Heart right ventricle (tissue), 16 donors: Measurements from ENCODE around the gene SLC6A6. TPM values are rescaled to one million over a fixed set of nuclear protein-coding genes. Genes with fewer than 3 reads are reported as not detected.

Experiments used
- ATAC-seq, 8 donors: fragments of 200-7000 bp; cut with Tn5 transposase; one replicate each; pipeline ENCODE4 v1.9.1; 2020; ENCODE audit warnings: mild to moderate bottlenecking in 8 of 8, moderate library complexity in 8 of 8, moderate number of reproducible peaks in 1 of 8
- DNase-seq, 2 donors: peaks; one replicate each; pipeline ENCODE4 v3.0.0-alpha.2; 2020
- H3K27ac ChIP-seq, 10 donors: fragments of 200-600 bp; sonication (generic) in 2 of 10; one replicate each; pipeline versions ENCODE4 v1.5.0 to v1.8.0; 2020 to 2022; ENCODE audit warnings: mild to moderate bottlenecking in 3 of 10
- H3K27me3 ChIP-seq, 7 donors: fragments of 200-600 bp; one replicate each; pipeline ENCODE4 v1.8.0; 2021 to 2022; ENCODE audit warnings: mild to moderate bottlenecking in 2 of 7
- H3K36me3 ChIP-seq, 9 donors: fragments of 200-600 bp; sonication (generic) in 1 of 9; one replicate each; pipeline versions ENCODE4 v1.5.0 to v1.8.0; 2020 to 2022; ENCODE audit warnings: mild to moderate bottlenecking in 2 of 9
- H3K4me1 ChIP-seq, 9 donors: fragments of 200-600 bp; sonication (generic) in 1 of 9; one replicate each; pipeline versions ENCODE4 v1.5.0 to v1.8.0; 2020 to 2022; ENCODE audit warnings: mild to moderate bottlenecking in 4 of 9
- H3K4me3 ChIP-seq, 10 donors: fragments of 200-600 bp; sonication (generic) in 2 of 10; one replicate each; pipeline versions ENCODE4 v1.5.0 to v1.8.0; 2020 to 2022; ENCODE audit warnings: mild to moderate bottlenecking in 7 of 10, moderate library complexity in 2 of 10
- H3K9me3 ChIP-seq, 11 donors: fragments of 200-600 bp in 10 of 11; sonication (generic) in 2 of 11; one replicate each; pipeline versions ENCODE4 v1.5.0 to v1.8.0; 2013 to 2022; ENCODE audit warnings: mild to moderate bottlenecking in 2 of 11, control low read depth in 1 of 11, moderate library complexity in 1 of 11
- WGBS, 2 donors: extraction: QIAGEN DNeasy Blood & Tissue Kit; methylation state at CpG; one replicate each; pipeline ENCODE4 v1.1.7; 2013; ENCODE audit warnings: inconsistent platforms in 1 of 2; 5-methylcytosine and 5-hydroxymethylcytosine counted together
- intact Hi-C, 10 donors: fragments of 100-400 bp; cut with DNase I; formaldehyde crosslinking; loops; one replicate each; pipeline versions ENCODE4 v1.11.1 to v1.14.2; 2022
- polyA plus RNA-seq, 2 donors: library from polyadenylated mRNA; stranded (reverse); fragments of 200-250 nt; gene quantifications; one replicate each; pipeline ENCODE4 v1.2.3, GENCODE V29; 2013
- total RNA-seq, 10 donors: library from RNA; stranded (reverse); fragmentation: NEBNext Ultra II Directional in 3 of 10; extraction: Animal tissue kit (Norgen Biotek cat#: 25700) in 3 of 10; gene quantifications; one replicate each; pipeline versions ENCODE4 v1.2.1 to v1.2.4, GENCODE V29; 2021 to 2023
- TF ChIP-seq, protein P1 (sequence below), 9 donors: fragments of 200-600 bp; sonication (generic) in 2 of 9; IDR thresholded peaks; one replicate each; pipeline versions ENCODE4 v1.5.0 to v1.8.0; 2021 to 2022; ENCODE audit warnings: antibody characterized with exemption in 9 of 9, mild to moderate bottlenecking in 5 of 9, moderate library complexity in 1 of 9
- donor health status: Arrhythmogenic right ventricular cardiomyopathy.
- donor health status: ischemic (EF 13 %, LVEDD 7.1; RV severe dilation, severe dysfunction).
- donor health status: healthy with polysubstance abuse.
- donor health status: DM: no; HTN: yes; CAD: no.
- donor health status: DM: no; HTN: no; CAD: no.
- donor health status: ischemic (EF 25% LVEDD 6.9; RV normal size, moderate dysfunction).
- donor health status: ischemic (EF 25% LVEDD 5.7; RV mildly dilated, moderate dysfunction).
- donor health status: healthy.
- donor health status: DM: yes; HTN: yes; CAD: no.
- donor health status: Ischemic cardiomyopathy.
- donor health status: ischemic (EF 35%, LVEDD 5.7; RV mildly dilated, moderate dysfunction).
- donor health status: nonischemic (EF 11% LVEDD 7.7; RV severe dilation, severe dysfunction).
- donor health status: DM: yes; HTN: yes; CAD: no.
- donor health status: PGD.
- donor health status: ischemic (EF 29% LVEDD 5.4; RV normal size, mild dysfunction).
- donor health status: nonischemic (EF 23%, LVEDD 6.1; RV moderate dilation, normal function).

SLC6A6 gene
- total and polyA plus RNA-seq, 12 donors = 7.7 to 68.7 (median 44.0) TPM

DNA sequence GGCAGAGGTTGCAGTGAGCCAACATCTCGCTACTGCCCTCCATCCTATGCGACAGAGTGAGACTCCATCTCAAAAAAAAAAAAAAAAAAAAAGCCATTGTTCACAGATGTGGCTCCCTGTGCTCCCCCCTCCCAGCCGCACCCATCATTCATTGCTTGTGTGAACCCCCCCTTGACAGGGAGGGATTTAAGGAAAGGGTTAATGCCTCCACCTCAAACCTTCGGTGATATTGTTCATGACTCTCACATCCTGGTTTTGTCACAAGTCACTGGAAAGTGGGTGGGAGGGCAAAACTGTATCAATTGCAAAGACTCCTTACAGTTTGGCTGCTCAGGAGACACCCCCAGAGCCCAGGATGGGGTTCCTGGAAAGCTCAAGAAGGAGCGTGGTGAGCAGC is 7.7 kb downstream of the SLC6A6 start:
- intact Hi-C loops = no loop called here
- Histone ChIP-seq H3K27me3 (peaks cover 0 to 6% (median 0%) of the 10 kb centered on the region in 7 donors), H3K27ac (peak overlapping the region in 3 of 10 donors; percentile 4 to 76 (median 17)), H3K9me3 (no peaks in the 10 kb centered on the region), H3K36me3 (peaks cover 0 to 49% (median 0%) of the 10 kb centered on the region in 9 donors), H3K4me1 (peaks cover 0 to 80% (median 22%) of the 10 kb centered on the region in 9 donors), H3K4me3 (no peak overlapping the region)
- DNase-seq (no peak), ATAC-seq (peak in 1 of 8 donors; percentile 15)
- 82% methylated on average over 5 of the region's 5 CpGs for WGBS, 2 donors
- TF ChIP-seq, protein P1, sequence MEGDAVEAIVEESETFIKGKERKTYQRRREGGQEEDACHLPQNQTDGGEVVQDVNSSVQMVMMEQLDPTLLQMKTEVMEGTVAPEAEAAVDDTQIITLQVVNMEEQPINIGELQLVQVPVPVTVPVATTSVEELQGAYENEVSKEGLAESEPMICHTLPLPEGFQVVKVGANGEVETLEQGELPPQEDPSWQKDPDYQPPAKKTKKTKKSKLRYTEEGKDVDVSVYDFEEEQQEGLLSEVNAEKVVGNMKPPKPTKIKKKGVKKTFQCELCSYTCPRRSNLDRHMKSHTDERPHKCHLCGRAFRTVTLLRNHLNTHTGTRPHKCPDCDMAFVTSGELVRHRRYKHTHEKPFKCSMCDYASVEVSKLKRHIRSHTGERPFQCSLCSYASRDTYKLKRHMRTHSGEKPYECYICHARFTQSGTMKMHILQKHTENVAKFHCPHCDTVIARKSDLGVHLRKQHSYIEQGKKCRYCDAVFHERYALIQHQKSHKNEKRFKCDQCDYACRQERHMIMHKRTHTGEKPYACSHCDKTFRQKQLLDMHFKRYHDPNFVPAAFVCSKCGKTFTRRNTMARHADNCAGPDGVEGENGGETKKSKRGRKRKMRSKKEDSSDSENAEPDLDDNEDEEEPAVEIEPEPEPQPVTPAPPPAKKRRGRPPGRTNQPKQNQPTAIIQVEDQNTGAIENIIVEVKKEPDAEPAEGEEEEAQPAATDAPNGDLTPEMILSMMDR (IDR thresholded peaks at IDR 0.05) = no peak

DNA sequence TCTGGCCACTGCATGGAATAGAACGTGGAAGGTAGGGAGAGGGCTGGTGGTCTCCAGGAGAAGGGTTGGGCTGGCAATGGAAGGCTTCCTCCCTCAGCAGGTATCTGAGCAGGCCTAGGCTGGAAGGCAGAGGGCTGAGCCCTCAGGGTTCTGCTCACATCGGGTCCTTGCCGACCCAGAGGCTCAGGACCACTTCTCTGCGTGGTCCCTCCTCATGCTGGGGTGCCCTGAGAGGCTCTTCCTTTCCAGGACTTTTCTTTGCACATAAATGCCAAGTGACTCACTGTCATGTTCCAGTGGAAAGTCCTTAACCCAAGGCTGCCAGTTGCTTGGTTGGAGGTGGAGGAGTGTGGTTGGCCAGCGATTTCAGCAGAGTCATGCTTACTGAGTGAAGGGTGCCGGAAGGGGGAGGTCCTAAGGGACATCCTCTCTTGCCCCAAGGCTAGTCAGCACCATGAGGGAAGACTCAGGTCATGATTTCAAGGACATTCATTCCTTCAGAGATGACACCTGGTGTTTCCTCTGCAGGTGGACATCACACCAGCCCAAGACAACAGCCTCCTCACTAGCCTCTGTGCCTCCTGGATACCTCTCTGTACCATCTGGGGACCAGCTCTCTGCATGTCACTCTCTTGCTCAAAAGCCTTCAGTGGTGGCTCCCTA is 8.2 kb downstream of the SLC6A6 start:
- 79 to 86% methylated on average over 6 of the region's 6 CpGs for WGBS, 2 donors
- H3K27ac ChIP-seq = peak overlapping the region in 4 of 10 donors; percentile 4 to 76 (median 33)
- DNase-seq = no peak

DNA sequence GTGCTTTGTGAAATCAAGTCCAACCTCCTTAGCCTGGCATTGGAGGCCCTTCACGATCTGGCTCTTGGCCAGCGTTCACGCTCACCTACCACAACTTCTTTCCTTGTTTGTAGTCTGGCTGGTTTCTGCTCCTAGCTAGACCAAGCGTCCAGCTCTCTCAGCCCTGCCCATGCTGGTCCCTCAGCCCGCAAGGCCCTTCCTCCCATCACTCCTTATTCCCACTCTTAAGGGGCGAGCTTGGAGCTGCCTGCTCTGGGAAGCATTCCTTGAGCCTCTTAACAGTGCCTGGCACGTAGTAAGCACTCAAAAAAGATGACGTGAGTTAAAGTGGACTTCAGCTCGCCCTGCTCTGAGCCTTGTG is 8.7 kb downstream of the SLC6A6 start:
- Histone ChIP-seq H3K4me3 (no peak overlapping the region), H3K36me3 (peaks cover 0 to 54% (median 0%) of the 10 kb centered on the region in 9 donors), H3K27me3 (peaks cover 0 to 5% (median 0%) of the 10 kb centered on the region in 7 donors), H3K9me3 (no peaks in the 10 kb centered on the region), H3K4me1 (peaks cover 0 to 77% (median 18%) of the 10 kb centered on the region in 9 donors), H3K27ac (peak overlapping the region in 2 of 10 donors; percentile 49 to 76)
- 89 to 91% methylated on average over 9 of the region's 9 CpGs for WGBS, 2 donors
- peak in 1 of 8 donors; percentile 1 for ATAC-seq
- intact Hi-C loops = no loop called here
- TF ChIP-seq, protein P1 (IDR thresholded peaks at IDR 0.05) = no peak
- no peak for DNase-seq

More for the DNA sequence above, 8.2 kb downstream of the SLC6A6 start:
- TF ChIP-seq, protein P1 (IDR thresholded peaks at IDR 0.05) = no peak
- H3K36me3 ChIP-seq = peaks cover 0 to 49% (median 0%) of the 10 kb centered on the region in 9 donors
- peaks cover 0 to 5% (median 0%) of the 10 kb centered on the region in 7 donors for H3K27me3 ChIP-seq
- no peaks in the 10 kb centered on the region for H3K9me3 ChIP-seq
- intact Hi-C loops = no loop called here
- ATAC-seq = peak in 5 of 8 donors; percentile 28 to 81 (median 57)
- H3K4me3 ChIP-seq = no peak overlapping the region
- H3K4me1 ChIP-seq = peaks cover 0 to 77% (median 18%) of the 10 kb centered on the region in 9 donors

- peaks cover 0 to 5% (median 0%) of the 10 kb centered on the region in 7 donors for H3K27me3 ChIP-seq
- no peak overlapping the region for H3K4me3 ChIP-seq
- DNase-seq = no peak
- H3K4me1 ChIP-seq = peaks cover 0 to 77% (median 18%) of the 10 kb centered on the region in 9 donors
- H3K9me3 ChIP-seq = no peaks in the 10 kb centered on the region
- intact Hi-C loops = no loop called here
- peak overlapping the region in 1 of 10 donors; percentile 76 for H3K27ac ChIP-seq
- no peak for ATAC-seq
- TF ChIP-seq, protein P1 (IDR thresholded peaks at IDR 0.05) = no peak
- H3K36me3 ChIP-seq = peaks cover 0 to 55% (median 0%) of the 10 kb centered on the region in 9 donors
- WGBS, 2 donors = 89 to 90% methylated on average over 7 of the region's 7 CpGs
Observed at GRCh38 chr3:14411988-14412387, 9.6 kb downstream of the SLC6A6 start.
